ACC112 (cell line): ENCODE results near the gene TMEM236.
A peak's percentile ranks its signal among the peaks of the same experiment; 100 is the strongest.

ENCODE experiments used
- H2AFZ ChIP-seq: fragments of 200-600 bp; sonication (generic); one replicate; pipeline ENCODE4 v1.6.0; 2017; ENCODE audit warnings: antibody characterized with exemption, low read length; ENCODE audit not compliant: unreplicated experiment
- H3K27ac ChIP-seq: fragments of 200-600 bp; sonication (generic); 2 replicates; pipeline ENCODE4 v1.5.1; 2014; ENCODE audit warnings: low read depth, mild to moderate bottlenecking, antibody characterized with exemption, low read length, moderate library complexity
- H3K27me3 ChIP-seq: fragments of 200-600 bp; sonication (generic); 2 replicates; pipeline ENCODE4 v1.6.1; 2014; ENCODE audit warnings: mild to moderate bottlenecking, antibody characterized with exemption, low read length, moderate library complexity, mixed read lengths; ENCODE audit not compliant: insufficient read depth
- H3K36me3 ChIP-seq: fragments of 200-600 bp; sonication (generic); 2 replicates; pipeline ENCODE4 v1.6.1; 2016; ENCODE audit warnings: mild to moderate bottlenecking, antibody characterized with exemption, low read length, moderate library complexity, mixed read lengths; ENCODE audit not compliant: insufficient read depth
- H3K4me1 ChIP-seq: fragments of 200-600 bp; sonication (generic); one replicate; pipeline ENCODE4 v1.6.1; 2016; ENCODE audit warnings: low read length, mixed read lengths; ENCODE audit not compliant: insufficient read depth, unreplicated experiment, control insufficient read depth
- H3K4me3 ChIP-seq: fragments of 200-600 bp; sonication (generic); 2 replicates; pipeline ENCODE4 v1.5.1; 2014; ENCODE audit warnings: mild to moderate bottlenecking, low read depth, low read length
- H3K79me2 ChIP-seq: fragments of 200-600 bp; sonication (generic); one replicate; pipeline ENCODE4 v1.6.0; 2016; ENCODE audit warnings: low read length; ENCODE audit not compliant: control insufficient read depth, unreplicated experiment, insufficient read depth

TMEM236 gene

DNA sequence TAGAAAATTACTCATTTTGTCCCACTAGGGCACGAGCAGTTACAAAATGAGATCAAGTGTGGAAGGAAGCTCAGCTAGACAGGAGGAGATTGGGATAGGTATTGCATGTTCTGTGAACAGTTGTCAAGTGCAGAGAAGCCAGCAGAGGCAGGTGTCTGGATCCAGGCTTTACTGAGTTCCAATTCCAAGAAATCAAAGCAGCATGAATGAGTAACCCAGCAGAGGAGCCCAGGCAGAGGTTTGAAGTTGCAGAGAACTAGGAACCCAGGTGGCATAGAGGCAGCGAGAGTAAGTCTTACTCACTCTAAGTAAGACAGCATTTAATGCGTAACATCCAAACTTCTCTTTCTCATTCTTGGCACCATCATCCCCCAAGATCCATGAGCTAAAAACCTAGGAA is 68.9 kb downstream of the TMEM236 start:
- Histone ChIP-seq H3K27me3 (peaks cover 6% of the 10 kb centered on the region; the same call in 1 of the 2 replicates), H2AFZ (no peak overlapping the region), H3K36me3 (no peaks in the 10 kb centered on the region), H3K79me2 (no peaks in the 10 kb centered on the region), H3K4me1 (no peaks in the 10 kb centered on the region), H3K4me3 (no peak overlapping the region), H3K27ac (no peak overlapping the region)

DNA sequence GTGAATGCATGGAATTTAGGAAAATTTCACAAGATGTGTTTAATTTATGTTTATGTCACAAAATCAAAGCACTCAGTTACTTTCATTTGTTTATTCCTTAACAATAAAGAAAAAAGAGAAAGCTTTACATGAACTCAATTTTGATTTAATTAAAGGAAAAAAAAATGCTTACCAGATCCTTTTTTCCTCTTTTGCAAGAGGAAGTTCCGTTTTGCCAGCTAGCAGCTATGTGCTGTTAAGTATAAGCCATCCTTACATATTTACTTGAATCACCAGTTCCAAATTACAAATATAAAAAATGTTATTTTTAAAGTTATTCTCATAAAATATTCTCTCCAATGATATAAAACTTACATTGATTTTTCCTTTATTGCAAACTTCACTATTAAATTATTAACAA is 69.9 kb downstream of the TMEM236 start:
- Histone ChIP-seq H2AFZ (no peak overlapping the region), H3K36me3 (no peaks in the 10 kb centered on the region), H3K27ac (no peak overlapping the region), H3K4me1 (no peaks in the 10 kb centered on the region), H3K4me3 (no peak overlapping the region), H3K27me3 (peaks cover 6% of the 10 kb centered on the region; the same call in 1 of the 2 replicates), H3K79me2 (no peaks in the 10 kb centered on the region)

- Histone ChIP-seq H3K27me3 (no peaks in the 10 kb centered on the region), H3K4me3 (no peak overlapping the region), H2AFZ (no peak overlapping the region), H3K4me1 (peaks cover 11% of the 10 kb centered on the region), H3K79me2 (no peaks in the 10 kb centered on the region), H3K36me3 (no peaks in the 10 kb centered on the region), H3K27ac (no peak overlapping the region)
Observed at GRCh38 chr10:17831341-17831740, 79.3 kb downstream of the TMEM236 start.

DNA sequence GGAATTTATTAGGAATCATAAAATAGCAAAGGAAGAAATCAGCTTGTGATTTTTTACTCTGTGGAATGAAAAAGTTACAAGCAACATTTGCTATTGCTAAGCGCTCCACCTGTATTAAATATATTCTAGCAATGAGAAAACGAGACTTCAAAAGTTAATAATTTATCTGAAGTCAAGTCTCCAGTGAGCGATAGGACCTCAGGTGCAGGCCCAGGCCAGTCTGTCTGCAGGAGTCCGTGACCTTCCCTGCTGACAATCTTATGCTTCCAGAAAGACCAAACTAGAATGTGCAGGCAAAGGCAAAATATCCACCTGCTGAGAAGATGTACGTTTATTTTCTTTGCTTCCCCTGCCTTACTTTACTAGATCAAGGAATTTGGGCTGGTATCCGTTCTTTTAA is 79.9 kb downstream of the TMEM236 start:
- H3K27me3 ChIP-seq: no peaks in the 10 kb centered on the region
- H2AFZ ChIP-seq: peak overlapping the region; percentile 12
- H3K36me3 ChIP-seq: no peaks in the 10 kb centered on the region
- peaks cover 15% of the 10 kb centered on the region for H3K4me1 ChIP-seq
- H3K4me3 ChIP-seq: no peak overlapping the region
- H3K27ac ChIP-seq: no peak overlapping the region
- no peaks in the 10 kb centered on the region for H3K79me2 ChIP-seq

- no peak overlapping the region for H3K27ac ChIP-seq
- no peaks in the 10 kb centered on the region for H3K36me3 ChIP-seq
- no peaks in the 10 kb centered on the region for H3K27me3 ChIP-seq
- H2AFZ ChIP-seq: no peak overlapping the region
- no peak overlapping the region for H3K4me3 ChIP-seq
- no peaks in the 10 kb centered on the region for H3K79me2 ChIP-seq
- H3K4me1 ChIP-seq: peaks cover 19% of the 10 kb centered on the region
Observed at GRCh38 chr10:17833656-17834055, 81.7 kb downstream of the TMEM236 start.

- Histone ChIP-seq H2AFZ (no peak overlapping the region), H3K4me1 (peaks cover 21% of the 10 kb centered on the region), H3K27me3 (no peaks in the 10 kb centered on the region), H3K27ac (peak overlapping the region; percentile 37), H3K4me3 (peak overlapping the region; percentile 9; the same call in 1 of the 2 replicates), H3K79me2 (no peaks in the 10 kb centered on the region), H3K36me3 (no peaks in the 10 kb centered on the region)
Observed at GRCh38 chr10:17835688-17836087, 83.7 kb downstream of the TMEM236 start.

GRCh38 chr10:17836942-17837341 is 84.9 kb downstream of the TMEM236 start:
- peak overlapping the region; percentile 76 for H2AFZ ChIP-seq
- H3K36me3 ChIP-seq: no peaks in the 10 kb centered on the region
- H3K27me3 ChIP-seq: no peaks in the 10 kb centered on the region
- H3K27ac ChIP-seq: peak overlapping the region; percentile 51
- peak overlapping the region; percentile 59 for H3K4me3 ChIP-seq
- peaks cover 30% of the 10 kb centered on the region for H3K4me1 ChIP-seq
- no peaks in the 10 kb centered on the region for H3K79me2 ChIP-seq

DNA sequence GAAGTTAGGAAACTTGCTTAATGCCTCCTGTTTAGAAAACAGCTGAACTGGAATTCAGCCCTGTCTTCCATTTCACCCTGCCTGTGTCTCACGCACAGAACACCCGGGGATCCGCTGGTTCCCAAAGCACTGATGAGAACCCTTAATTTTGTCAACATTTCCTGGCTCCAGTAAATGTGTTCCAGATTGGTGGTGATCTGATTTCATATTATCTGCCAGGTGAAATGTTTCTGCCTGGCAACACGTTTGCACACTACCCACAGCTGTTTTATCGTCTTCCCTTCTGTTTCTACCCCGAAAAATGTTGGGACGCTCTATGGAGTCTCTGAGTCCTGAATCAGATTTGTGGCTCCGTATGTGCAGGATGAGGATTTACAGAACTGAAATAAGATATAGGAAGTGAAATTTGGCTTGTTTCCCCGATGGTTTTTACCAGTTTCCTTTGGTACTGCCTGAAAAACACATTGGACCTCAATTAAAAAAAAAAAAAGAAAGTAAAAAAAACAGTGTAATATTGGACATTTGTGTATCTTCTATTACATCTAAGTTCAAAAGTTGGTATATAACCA is 86.2 kb downstream of the TMEM236 start:
- no peak overlapping the region for H2AFZ ChIP-seq
- no peak overlapping the region for H3K4me3 ChIP-seq
- H3K27me3 ChIP-seq: no peaks in the 10 kb centered on the region
- no peaks in the 10 kb centered on the region for H3K79me2 ChIP-seq
- H3K27ac ChIP-seq: no peak overlapping the region
- no peaks in the 10 kb centered on the region for H3K36me3 ChIP-seq
- H3K4me1 ChIP-seq: peaks cover 30% of the 10 kb centered on the region

DNA sequence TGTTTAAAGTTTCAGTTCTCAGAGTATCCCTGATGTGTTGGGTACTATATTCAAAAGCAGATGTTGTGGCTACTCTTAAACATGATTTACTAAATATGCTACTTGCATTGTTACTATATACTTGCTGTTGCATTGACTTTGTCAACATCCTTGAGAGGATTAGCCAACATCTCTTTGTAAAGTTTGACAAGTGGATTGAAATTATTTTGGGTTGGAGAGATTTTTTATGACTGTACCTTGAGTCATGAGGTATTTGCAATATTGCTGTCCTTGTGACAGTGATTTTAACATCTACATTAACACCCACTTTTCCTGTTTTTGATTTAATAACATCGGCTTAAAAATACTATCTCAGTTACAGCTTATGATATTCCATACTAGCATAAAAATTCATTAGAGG is 89.0 kb downstream of the TMEM236 start:
- Histone ChIP-seq H2AFZ (no peak overlapping the region), H3K79me2 (no peaks in the 10 kb centered on the region), H3K4me1 (peaks cover 21% of the 10 kb centered on the region), H3K4me3 (no peak overlapping the region), H3K36me3 (no peaks in the 10 kb centered on the region), H3K27ac (peak overlapping the region; percentile 52), H3K27me3 (no peaks in the 10 kb centered on the region)

DNA sequence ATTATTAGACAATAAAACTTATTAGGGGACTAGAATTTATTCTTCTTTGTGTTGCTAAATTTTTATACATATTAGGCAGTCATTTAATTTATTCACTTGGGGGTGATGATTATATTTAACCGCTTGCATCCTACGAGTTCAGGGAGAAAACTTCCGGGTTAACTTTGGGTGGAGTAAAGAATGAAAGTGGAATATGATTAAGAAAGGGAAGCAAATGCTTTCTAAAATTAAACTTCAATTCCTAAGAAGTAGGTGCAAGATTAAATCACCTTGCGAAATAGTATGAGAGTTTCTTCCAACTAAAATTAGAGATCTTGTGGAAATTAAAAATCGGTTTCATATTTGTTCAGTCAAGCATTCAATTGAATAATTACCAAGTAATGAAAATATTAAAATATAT is 90.6 kb downstream of the TMEM236 start:
- H3K4me1 ChIP-seq: peaks cover 10% of the 10 kb centered on the region
- H3K36me3 ChIP-seq: no peaks in the 10 kb centered on the region
- no peak overlapping the region for H2AFZ ChIP-seq
- H3K79me2 ChIP-seq: no peaks in the 10 kb centered on the region
- H3K4me3 ChIP-seq: no peak overlapping the region
- no peaks in the 10 kb centered on the region for H3K27me3 ChIP-seq
- no peak overlapping the region for H3K27ac ChIP-seq

GRCh38 chr10:17847585-17848296 is 95.7 kb downstream of the TMEM236 start:
- peak overlapping the region; percentile 44 for H2AFZ ChIP-seq
- H3K79me2 ChIP-seq: no peaks in the 10 kb centered on the region
- H3K27me3 ChIP-seq: no peaks in the 10 kb centered on the region
- no peak overlapping the region for H3K27ac ChIP-seq
- H3K36me3 ChIP-seq: no peaks in the 10 kb centered on the region
- no peak overlapping the region for H3K4me3 ChIP-seq
- no peaks in the 10 kb centered on the region for H3K4me1 ChIP-seq
